Cardiac muscle cell (in vitro differentiated cells and primary cell): Measurements from ENCODE around the gene COL23A1. TPM values are rescaled to one million over a fixed set of nuclear protein-coding genes. Genes with fewer than 3 reads are reported as not detected.

Experiments
- DNase-seq, 2 donors: peaks; one replicate each; pipeline versions ENCODE4 v3.0.0 to v3.0.0-alpha.2; 2010 to 2017; ENCODE audit warnings: low read depth in 1 of 2, low spot score in 1 of 2
- H3K27ac ChIP-seq: fragments of 200-600 bp; sonication (generic); 2 replicates; pipeline ENCODE4 v1.5.1; 2016
- H3K27me3 ChIP-seq: fragments of 200-600 bp; sonication (generic); 2 replicates; pipeline ENCODE4 v1.6.0; 2016; ENCODE audit warnings: control low read depth
- H3K36me3 ChIP-seq: fragments of 200-600 bp; sonication (generic); 2 replicates; pipeline ENCODE4 v1.5.1; 2016; ENCODE audit warnings: control low read depth
- H3K4me1 ChIP-seq: fragments of 200-600 bp; sonication (generic); 2 replicates; pipeline ENCODE4 v1.8.1; 2017; ENCODE audit warnings: low read depth, mild to moderate bottlenecking, mixed run types
- H3K4me3 ChIP-seq: fragments of 200-600 bp; sonication (generic); 2 replicates; pipeline ENCODE4 v1.5.1; 2016; ENCODE audit warnings: mild to moderate bottlenecking
- H3K9me3 ChIP-seq: fragments of 200-600 bp; sonication (generic); 2 replicates; pipeline ENCODE4 v1.5.1; 2017; ENCODE audit warnings: low read depth, mild to moderate bottlenecking, control low read depth
- polyA plus RNA-seq: library from polyadenylated mRNA; unstranded; fragments of >200 nt; fragmentation: Nextera tagmentation; extraction: Ambion mirVana; gene quantifications from 2 replicates; pipeline ENCODE4 v1.2.1, GENCODE V29; 2016
- total RNA-seq: library from RNA; depleted of rRNA; stranded (reverse); fragments of >200 nt; gene quantifications from 2 replicates; pipeline ENCODE4 v1.2.3, GENCODE V29; 2016
- TF ChIP-seq, protein P1 (sequence below): IDR thresholded peaks from 2 replicates; pipeline ENCODE4 v1.5.1; 2012; ENCODE audit warnings: low read depth, mild to moderate bottlenecking, low read length

Gene COL23A1
- total and polyA plus RNA-seq, 2 experiments from 2014 or later, result 28.9 to 43.0 TPM

DNA sequence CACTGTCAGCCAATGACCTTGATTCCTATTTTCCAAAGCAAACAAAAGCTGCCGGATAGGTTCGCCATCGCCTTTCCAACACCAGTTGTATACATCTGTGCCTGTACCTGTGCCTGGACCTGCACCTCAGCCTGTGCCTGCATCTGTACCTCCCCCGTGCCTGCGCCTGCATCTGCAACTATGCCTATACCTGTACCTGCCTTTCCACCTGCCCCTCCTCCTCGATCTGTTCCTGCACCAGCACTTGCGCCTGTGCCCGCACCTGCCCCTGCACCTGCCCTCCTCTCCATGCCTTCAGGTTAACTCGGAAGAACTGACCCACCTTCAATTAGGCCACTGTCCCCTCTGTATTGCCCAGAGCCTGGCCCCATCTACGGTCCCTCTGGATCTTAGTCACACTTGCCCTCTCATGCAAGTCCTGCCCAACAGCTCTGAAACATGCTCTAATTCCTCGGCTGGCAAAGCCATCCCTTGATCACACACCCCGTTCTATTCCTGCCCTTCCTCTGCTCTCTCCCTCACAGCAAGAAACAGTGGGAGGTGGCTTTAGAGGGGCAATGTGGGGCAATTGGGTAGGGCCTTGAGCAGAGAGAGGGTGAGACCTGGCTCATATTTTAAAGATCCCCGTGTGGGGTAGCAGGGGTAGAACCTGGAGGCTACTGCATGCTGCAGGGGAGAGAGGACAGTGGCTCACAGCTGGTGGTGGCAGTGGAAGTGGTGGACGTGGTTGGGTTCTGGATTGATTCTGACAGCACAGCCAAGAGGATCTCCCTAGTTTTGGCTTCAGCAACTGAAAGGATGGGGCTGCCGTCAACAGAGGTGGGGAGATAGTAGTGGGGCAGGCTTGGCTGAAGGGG is 298.0 kb downstream of the COL23A1 start:
- Histone ChIP-seq H3K27me3 (no peaks in the 10 kb centered on the region), H3K4me1 (no peaks in the 10 kb centered on the region), H3K27ac (no peak overlapping the region), H3K9me3 (no peaks in the 10 kb centered on the region), H3K36me3 (no peaks in the 10 kb centered on the region), H3K4me3 (no peak overlapping the region)
- TF ChIP-seq, protein P1, sequence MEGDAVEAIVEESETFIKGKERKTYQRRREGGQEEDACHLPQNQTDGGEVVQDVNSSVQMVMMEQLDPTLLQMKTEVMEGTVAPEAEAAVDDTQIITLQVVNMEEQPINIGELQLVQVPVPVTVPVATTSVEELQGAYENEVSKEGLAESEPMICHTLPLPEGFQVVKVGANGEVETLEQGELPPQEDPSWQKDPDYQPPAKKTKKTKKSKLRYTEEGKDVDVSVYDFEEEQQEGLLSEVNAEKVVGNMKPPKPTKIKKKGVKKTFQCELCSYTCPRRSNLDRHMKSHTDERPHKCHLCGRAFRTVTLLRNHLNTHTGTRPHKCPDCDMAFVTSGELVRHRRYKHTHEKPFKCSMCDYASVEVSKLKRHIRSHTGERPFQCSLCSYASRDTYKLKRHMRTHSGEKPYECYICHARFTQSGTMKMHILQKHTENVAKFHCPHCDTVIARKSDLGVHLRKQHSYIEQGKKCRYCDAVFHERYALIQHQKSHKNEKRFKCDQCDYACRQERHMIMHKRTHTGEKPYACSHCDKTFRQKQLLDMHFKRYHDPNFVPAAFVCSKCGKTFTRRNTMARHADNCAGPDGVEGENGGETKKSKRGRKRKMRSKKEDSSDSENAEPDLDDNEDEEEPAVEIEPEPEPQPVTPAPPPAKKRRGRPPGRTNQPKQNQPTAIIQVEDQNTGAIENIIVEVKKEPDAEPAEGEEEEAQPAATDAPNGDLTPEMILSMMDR, result no peak
- DNase-seq, result no peak

DNA sequence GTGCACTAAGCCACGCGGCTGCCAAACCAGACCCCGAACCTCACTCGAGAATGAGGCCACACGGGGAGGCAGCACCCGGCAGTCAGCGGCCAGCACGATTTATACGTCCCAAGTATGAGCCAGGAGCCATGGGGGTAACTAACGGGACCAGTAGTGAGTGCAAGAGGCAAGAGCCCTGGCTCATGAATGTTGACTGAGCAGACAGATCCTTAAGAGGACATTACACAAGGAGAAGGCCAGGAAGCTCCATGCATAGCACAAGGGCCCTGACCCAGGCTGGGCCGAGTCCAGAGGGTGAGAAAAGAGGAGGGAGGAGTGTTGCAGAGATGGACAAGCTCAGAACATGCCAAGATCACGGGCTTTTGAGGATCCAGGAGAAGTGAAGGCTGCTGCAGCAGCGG is 299.0 kb downstream of the COL23A1 start:
- H3K4me1 ChIP-seq, result no peaks in the 10 kb centered on the region
- H3K4me3 ChIP-seq, result no peak overlapping the region
- no peak overlapping the region for H3K27ac ChIP-seq
- no peaks in the 10 kb centered on the region for H3K36me3 ChIP-seq
- TF ChIP-seq, protein P1, result no peak
- no peaks in the 10 kb centered on the region for H3K27me3 ChIP-seq
- no peaks in the 10 kb centered on the region for H3K9me3 ChIP-seq
- DNase-seq, result no peak

DNA sequence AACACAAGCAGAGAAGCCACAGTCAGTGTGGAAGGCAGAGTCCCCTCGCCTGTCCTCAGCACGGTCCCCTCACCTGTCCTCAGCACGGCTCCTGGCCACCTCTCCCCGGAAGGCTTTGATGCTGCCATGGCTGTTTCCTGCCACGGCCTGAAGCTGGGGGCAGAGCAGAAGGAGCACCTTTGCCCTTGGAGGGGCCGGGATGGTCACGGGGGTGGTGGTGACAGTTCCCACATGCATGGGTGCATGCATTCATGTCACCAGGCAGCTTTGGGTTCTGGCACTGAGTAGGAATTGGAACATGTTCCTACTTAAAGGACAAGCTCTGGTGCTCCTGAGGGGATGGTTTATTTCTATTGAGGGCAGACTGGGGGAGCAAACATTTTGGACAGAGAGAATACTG is 299.8 kb downstream of the COL23A1 start:
- DNase-seq, result no peak
- H3K27ac ChIP-seq, result no peak overlapping the region
- H3K27me3 ChIP-seq, result no peaks in the 10 kb centered on the region
- no peak overlapping the region for H3K4me3 ChIP-seq
- H3K36me3 ChIP-seq, result no peaks in the 10 kb centered on the region
- H3K4me1 ChIP-seq, result peaks cover 4% of the 10 kb centered on the region
- no peaks in the 10 kb centered on the region for H3K9me3 ChIP-seq
- TF ChIP-seq, protein P1, result no peak

DNA sequence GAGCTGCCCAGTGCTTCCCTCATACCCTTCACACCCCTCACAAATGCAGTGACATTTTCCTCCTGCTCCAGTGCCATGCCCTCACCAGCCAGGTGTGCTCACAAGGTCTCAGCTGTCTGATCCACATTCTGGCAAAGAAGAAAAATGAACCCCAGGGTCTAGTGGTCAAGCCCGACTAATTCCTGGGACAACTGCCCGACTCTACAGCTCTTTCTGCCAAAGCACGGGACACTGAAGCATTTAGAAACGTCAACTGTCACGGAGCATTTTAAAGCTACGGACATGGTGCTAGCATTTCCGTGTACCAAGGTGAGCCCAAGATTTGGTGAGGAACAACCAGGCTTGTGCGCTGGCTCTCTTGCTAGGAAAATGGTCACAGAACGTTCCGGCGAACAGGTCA is 300.8 kb downstream of the COL23A1 start:
- no peak overlapping the region for H3K27ac ChIP-seq
- no peaks in the 10 kb centered on the region for H3K9me3 ChIP-seq
- no peak for DNase-seq
- no peaks in the 10 kb centered on the region for H3K36me3 ChIP-seq
- TF ChIP-seq, protein P1, result no peak
- H3K4me1 ChIP-seq, result peaks cover 14% of the 10 kb centered on the region
- H3K27me3 ChIP-seq, result no peaks in the 10 kb centered on the region
- no peak overlapping the region for H3K4me3 ChIP-seq

DNA sequence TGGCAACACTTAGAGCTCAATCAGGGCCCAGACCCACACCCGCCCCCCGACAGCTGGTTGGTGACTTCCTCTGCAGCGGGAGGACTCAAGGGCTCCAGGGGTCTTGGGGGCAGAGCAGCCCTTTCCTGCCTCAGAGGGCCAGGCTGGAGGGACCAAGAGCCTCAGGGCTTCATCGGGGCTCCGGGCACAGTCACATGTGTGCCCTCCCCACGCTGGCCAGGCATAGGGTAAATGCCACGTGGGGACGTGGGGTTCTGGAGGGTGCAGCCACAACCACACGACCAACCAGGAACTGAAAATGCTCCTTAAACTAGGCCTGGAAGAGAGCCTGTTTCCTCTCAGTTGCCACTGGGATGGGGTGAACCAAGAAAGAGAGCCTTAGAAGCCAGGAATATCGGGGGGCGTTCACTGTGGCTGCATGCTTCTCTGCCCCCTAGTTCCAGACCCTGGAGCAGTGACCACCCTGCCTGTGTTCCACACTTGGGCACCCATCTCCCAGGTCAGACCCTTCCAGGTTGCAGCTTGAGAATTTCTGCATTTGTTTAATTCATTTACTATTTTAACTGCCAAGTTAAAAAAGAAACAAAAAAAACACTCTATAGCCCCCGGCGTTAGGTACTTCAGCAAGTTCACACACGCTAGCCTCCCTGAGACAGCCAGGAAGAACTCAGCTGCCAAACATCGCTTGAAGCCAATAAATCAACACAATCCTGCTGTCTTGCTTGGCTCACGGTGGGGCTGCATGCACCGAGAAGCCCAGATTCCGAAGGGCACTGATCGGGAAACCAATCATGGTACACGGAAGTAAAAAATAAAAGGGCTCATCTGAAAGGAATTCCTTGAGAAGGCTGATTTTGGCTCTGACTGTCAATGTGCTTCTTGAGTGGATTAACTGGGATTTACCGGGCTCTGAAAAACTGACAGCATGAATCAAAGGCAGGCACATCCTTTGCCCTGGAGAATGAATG is 301.5 kb downstream of the COL23A1 start:
- H3K27ac ChIP-seq, result no peak overlapping the region
- peaks cover 16% of the 10 kb centered on the region for H3K4me1 ChIP-seq
- H3K27me3 ChIP-seq, result no peaks in the 10 kb centered on the region
- H3K4me3 ChIP-seq, result no peak overlapping the region
- H3K36me3 ChIP-seq, result no peaks in the 10 kb centered on the region
- H3K9me3 ChIP-seq, result no peaks in the 10 kb centered on the region
- no peak for DNase-seq
- TF ChIP-seq, protein P1, result no peak
